Measurements from ENCODE around the gene NFIB. TPM values are rescaled to one million over a fixed set of nuclear protein-coding genes. Genes with fewer than 3 reads are reported as not detected.

Gene NFIB
- total and polyA plus RNA-seq, 2 of the 8 experiments (the other 6 are each of a cell fraction or from before 2014, with no cell fraction given) = 2.6 to 13.1 TPM

GRCh38 chr9:14159440-14160216, 154.3 kb downstream of the NFIB start:
- no peak overlapping the region for H3K4ac ChIP-seq (replicated peaks; ENCODE audit: insufficient read length, low read depth, low read length)
- FAIRE-seq = no peak
- no peaks in the 10 kb centered on the region for H3K27me3 ChIP-seq (replicated peaks in 1 of 4; ENCODE audit: control insufficient read depth in 3 of 4, extremely low read depth in 1 of 4, insufficient read depth in 3 of 4, low read length in 3 of 4)
- H4K8ac ChIP-seq (ENCODE audit: extremely low read depth, insufficient read depth, low read length) = no peak overlapping the region
- H2BK15ac ChIP-seq (ENCODE audit: low read length) = no peak overlapping the region
- 87% methylated on average over 4 of the region's 4 CpGs; no CpG with 5 or more reads in 1 of the 2 experiments for WGBS, 2 experiments (ENCODE audit: extremely low coverage in 1 of 2, insufficient coverage in 1 of 2, insufficient read length in 1 of 2, insufficient replicate concordance in 2 of 2, low coverage in 1 of 2, low lambda C conversion rate in 2 of 2, missing lambda C conversion rate in 1 of 2)
- no peak overlapping the region for H3K4me3 ChIP-seq (ENCODE audit: extremely low read depth in 1 of 4, insufficient read depth in 2 of 4, low read depth in 3 of 4, low read length in 4 of 4)
- no peak overlapping the region for H2BK5ac ChIP-seq (ENCODE audit: low read depth, low read length)
- H3K79me2 ChIP-seq (ENCODE audit: control insufficient read depth in 1 of 2, insufficient read depth in 2 of 2, low read length in 2 of 2) = no peaks in the 10 kb centered on the region
- H3K4me1 ChIP-seq (replicated peaks in 1 of 4; ENCODE audit: control insufficient read depth in 3 of 4, insufficient read depth in 4 of 4, low read length in 3 of 4) = peaks cover 0 to 3% (median 1%) of the 10 kb centered on the region in 4 experiments; a peak in 2 of 7 replicates
- H3K27ac ChIP-seq (ENCODE audit: low read depth, low read length) = no peak overlapping the region
- no peaks in the 10 kb centered on the region for H4K20me1 ChIP-seq (replicated peaks in 1 of 2; ENCODE audit: control insufficient read depth in 1 of 2, insufficient read depth in 2 of 2, low read length in 2 of 2)
- H2BK12ac ChIP-seq (ENCODE audit: low read depth, low read length) = no peak overlapping the region; the same call in 1 of the 2 replicates
- H3K79me1 ChIP-seq (ENCODE audit: low read depth, low read length) = no peaks in the 10 kb centered on the region
- no peaks in the 10 kb centered on the region for H3K36me3 ChIP-seq (ENCODE audit: control insufficient read depth in 2 of 4, insufficient read depth in 4 of 4, low read length in 3 of 4)
- H4K5ac ChIP-seq (ENCODE audit: insufficient read length, low read depth, low read length) = no peak overlapping the region
- H3K18ac ChIP-seq (ENCODE audit: extremely low read depth, low read length) = no peak overlapping the region
- POLR2A ChIA-PET (ENCODE audit: partially characterized antibody) = no interaction called here
- H3K14ac ChIP-seq (ENCODE audit: insufficient read length) = no peak overlapping the region
- CTCF ChIA-PET (ENCODE audit: partially characterized antibody) = no interaction called here
- H3K9ac ChIP-seq (replicated peaks in 1 of 4; ENCODE audit: extremely low read depth in 1 of 4, low read depth in 3 of 4, low read length in 3 of 4) = no peak overlapping the region
- no peak overlapping the region for H2BK20ac ChIP-seq (ENCODE audit: low read length)
- H2AFZ ChIP-seq (ENCODE audit: low read length) = no peak overlapping the region
- H2BK120ac ChIP-seq (replicated peaks; ENCODE audit: low read depth, low read length) = no peak overlapping the region
- no peak overlapping the region for H4K91ac ChIP-seq (replicated peaks; ENCODE audit: insufficient read length, low read length)
- no peaks in the 10 kb centered on the region for H3K9me3 ChIP-seq (ENCODE audit: insufficient read depth in 2 of 2, low read depth in 1 of 2, low read length in 1 of 2)
- H2AK5ac ChIP-seq (ENCODE audit: low read depth, low read length) = no peak overlapping the region
- H3K23me2 ChIP-seq (ENCODE audit: low read depth, low read length) = no peaks in the 10 kb centered on the region
- no peak overlapping the region for H3K56ac ChIP-seq (replicated peaks; ENCODE audit: insufficient read length, low read depth, low read length)
- no peak overlapping the region for H3K4me2 ChIP-seq (ENCODE audit: insufficient read depth in 1 of 2, low read depth in 2 of 2, low read length in 2 of 2)
- no peak for DNase-seq (ENCODE audit: low read depth in 1 of 2, low spot score in 2 of 2)
- no peak overlapping the region for H3K23ac ChIP-seq (ENCODE audit: insufficient read length)
- TF ChIP-seq MAFK (IDR thresholded peaks at IDR 0.05; ENCODE audit: low read depth, low read length) (no peak), ASH2L (IDR thresholded peaks at IDR 0.05; ENCODE audit: low read length) (no peak), TAF7 (optimal IDR thresholded peaks at IDR 0.05; ENCODE audit: borderline replicate concordance, low read depth, low read length) (no peak), NANOG (IDR thresholded peaks at IDR 0.05; ENCODE audit: insufficient read depth, low read depth, low read length, poor library complexity, severe bottlenecking) (no peak), RFX5 (IDR thresholded peaks at IDR 0.05; ENCODE audit: borderline replicate concordance, low read depth, low read length) (no peak), CHD2 (IDR thresholded peaks at IDR 0.05; ENCODE audit: low read length) (no peak), CHD1 (IDR thresholded peaks at IDR 0.05; ENCODE audit: low read depth, low read length) (no peak), ATF3 (IDR thresholded peaks at IDR 0.05; ENCODE audit: insufficient read depth, low read depth, low read length) (no peak), USF2 (IDR thresholded peaks at IDR 0.05; ENCODE audit: low read length) (no peak), SUZ12 (IDR thresholded peaks at IDR 0.05; ENCODE audit: low read length) (no peak)
